HG03097 (cell line): ENCODE data around the gene KHDC4.
"Not testable (repeated sequence)": the region's sequence is repeated elsewhere in the genome, so short reads cannot be mapped to it uniquely, and the experiment has no call there.

ENCODE experiments used
- ATAC-seq: cut with Tn5 transposase; IDR thresholded peaks from one replicate; pipeline ENCODE4 v1.9.1; 2021; ENCODE audit not compliant: unreplicated experiment, low FRiP score

Gene KHDC4

GRCh38 chr1:155942578-155943141, 8.4 kb upstream of the KHDC4 start:
- ATAC-seq: no peak

DNA sequence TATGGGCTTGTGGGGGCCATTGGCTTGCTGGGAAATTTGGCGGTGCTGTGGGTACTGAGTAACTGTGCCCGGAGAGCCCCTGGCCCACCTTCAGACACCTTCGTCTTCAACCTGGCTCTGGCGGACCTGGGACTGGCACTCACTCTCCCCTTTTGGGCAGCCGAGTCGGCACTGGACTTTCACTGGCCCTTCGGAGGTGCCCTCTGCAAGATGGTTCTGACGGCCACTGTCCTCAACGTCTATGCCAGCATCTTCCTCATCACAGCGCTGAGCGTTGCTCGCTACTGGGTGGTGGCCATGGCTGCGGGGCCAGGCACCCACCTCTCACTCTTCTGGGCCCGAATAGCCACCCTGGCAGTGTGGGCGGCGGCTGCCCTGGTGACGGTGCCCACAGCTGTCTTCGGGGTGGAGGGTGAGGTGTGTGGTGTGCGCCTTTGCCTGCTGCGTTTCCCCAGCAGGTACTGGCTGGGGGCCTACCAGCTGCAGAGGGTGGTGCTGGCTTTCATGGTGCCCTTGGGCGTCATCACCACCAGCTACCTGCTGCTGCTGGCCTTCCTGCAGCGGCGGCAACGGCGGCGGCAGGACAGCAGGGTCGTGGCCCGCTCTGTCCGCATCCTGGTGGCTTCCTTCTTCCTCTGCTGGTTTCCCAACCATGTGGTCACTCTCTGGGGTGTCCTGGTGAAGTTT, 7.8 kb upstream of the KHDC4 start:
- ATAC-seq: no peak

DNA sequence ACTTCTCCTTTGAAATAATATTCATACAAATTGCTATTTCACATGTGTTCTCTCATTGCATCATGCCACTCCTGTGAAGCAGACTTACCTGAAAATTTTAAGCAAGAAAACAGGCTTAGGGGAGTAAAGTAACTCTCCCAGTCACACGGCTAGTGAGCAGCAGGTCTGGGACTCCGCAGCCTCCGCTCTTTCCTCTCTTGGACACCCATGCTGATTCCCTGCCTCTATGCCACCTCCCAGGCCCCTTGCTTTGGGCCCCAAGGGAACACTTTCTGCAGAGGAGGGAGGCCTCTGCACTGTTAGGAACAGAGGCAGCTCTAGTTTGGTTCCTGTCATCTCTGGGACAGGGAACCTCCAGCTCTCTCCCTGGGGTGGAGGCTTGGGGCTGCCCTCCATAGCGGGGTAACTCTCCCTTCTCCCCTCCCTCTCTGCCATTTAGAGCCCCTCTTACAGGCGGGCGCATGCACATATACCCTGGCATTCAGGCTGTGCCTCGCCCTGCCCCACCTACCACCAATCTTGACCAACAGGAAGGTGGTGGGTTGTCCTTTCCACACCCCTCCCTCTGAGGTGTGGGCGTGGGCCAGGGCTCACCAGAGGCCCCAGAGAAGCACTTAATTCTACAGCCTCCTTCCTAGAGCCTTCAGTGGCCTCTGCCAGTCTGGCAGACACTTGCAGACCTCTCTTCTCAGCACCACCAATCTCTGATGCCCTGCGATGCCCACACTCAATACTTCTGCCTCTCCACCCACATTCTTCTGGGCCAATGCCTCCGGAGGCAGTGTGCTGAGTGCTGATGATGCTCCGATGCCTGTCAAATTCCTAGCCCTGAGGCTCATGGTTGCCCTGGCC, 7.0 kb upstream of the KHDC4 start, which contains the start of gene RXFP4:
Gene RXFP4, plus strand, starts transcription at position 646 of the 852 bp plus-strand sequence. Its CDS starts 72 bp downstream, at position 718.
- ATAC-seq: no peak

DNA sequence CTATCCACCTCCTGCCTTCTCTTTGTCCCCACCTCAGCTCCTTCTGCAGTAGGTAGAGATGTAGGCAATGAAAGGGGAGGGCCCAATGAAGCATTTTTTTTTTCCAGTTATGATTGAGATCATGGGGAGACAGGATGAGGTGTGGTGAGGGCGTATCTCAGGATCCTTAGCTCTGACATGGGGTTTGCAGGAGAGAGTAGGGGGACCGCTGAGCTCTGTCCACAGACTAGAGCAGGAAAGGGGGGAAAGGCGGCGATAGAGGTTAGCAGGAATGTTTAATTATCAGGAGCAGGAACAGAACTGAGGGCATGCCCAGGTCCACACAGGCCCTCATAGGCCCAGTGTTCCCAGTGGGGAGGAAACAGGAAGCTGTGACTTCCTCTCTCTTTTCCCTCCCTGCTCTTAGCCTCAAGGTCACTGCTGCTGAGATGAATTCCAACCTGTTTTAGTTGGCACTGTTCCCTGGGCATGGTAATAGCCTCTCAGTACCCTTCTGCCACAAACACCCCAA, 6.3 kb upstream of the KHDC4 start:
- ATAC-seq: no peak

DNA sequence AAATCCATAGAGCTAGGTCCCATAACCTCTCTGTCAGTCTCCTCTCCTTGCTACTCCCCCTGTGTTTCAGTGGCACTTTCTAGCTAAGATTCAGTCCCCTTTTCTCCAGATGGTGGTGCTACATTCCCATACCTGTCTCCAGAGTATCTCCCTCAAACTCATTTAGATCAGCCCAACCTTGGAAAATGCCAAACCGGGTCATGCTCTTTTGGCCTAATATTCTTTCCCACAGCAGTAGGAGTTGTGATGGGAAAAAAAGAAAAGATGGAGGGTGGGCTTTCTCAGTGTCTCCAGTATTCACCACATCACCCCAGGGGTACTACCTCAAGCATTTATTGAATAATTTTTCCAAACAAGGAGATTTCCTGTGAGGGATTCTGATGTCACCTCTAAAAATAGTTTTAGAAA, 4.0 kb upstream of the KHDC4 start:
- no peak for ATAC-seq

DNA sequence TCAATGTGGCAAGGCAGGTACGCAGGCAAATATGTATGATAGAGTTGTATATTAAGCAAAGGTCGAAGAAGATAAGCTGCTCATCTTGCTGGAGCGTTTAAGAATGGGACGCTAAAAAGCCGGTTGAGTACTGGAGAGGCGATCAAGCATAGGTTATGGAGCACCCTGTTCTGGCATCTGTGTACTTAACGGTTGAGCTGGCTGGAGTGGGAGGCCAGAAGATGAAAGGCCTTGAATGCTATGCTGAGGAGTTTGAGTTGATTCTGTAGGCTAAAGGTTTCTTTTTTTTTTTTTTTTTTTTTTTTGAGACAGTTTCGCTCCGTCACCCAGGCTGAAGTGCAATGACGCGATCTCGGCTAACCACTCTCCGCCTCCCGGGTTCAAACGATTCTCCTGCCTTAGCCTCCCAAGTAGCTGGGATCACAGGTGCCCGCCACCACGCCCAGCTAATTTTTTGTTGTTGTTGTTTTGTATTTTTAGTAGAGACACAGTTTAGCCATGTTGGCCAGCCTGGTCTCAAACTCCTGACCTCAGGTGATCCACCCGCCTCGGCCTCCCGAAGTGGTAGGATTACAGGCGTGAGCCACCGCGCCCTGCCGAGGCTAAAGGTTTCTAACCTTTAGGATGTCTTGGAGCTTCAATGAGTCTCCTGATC, 850 bp upstream of the KHDC4 start:
- no peak for ATAC-seq

- ATAC-seq: no peak
These were observed 569 bp downstream of the KHDC4 start for GRCh38 chr1:155933591-155934096.

DNA sequence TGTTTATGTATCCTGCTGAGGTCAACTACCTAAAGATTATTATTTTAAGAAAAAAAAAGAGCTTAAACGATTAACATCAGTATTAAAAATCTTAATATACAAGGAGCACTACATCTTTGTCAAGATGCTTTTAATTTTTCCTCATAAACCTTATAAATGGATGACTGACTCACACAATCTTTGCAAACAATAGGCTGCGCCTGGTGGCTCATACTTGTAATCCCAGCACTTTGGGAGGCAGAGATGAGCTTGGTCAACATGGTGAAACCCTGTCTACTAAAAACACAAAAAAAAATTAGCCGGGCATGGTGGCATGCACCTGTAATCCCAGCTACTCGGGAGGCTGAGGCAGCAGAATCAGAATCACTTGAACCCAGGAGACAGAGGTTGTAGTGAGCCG, 1.7 kb downstream of the KHDC4 start:
- ATAC-seq: no peak

- ATAC-seq: no peak
These were observed 2.1 kb downstream of the KHDC4 start for GRCh38 chr1:155932081-155932480.

GRCh38 chr1:155931332-155932038, 2.7 kb downstream of the KHDC4 start:
- ATAC-seq: no peak

DNA sequence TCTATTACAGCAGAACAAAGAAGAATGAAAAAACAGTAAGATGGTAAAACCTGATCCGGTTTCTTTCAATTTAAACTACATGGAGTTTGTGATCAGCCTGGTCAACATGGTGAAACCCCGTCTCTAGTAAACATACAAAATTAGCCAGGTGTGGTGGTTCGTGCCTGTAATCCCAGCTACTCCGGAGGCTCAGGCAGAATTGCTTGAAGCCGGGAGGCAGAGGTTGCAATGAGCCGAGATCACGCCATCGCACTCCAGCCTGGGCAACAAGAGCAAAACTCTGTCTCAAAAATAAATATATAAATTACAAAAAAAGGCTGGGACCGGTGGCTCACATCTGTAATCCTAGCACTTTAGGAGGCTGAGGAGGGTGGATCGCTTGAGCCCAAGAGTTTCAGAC, 3.5 kb downstream of the KHDC4 start:
- ATAC-seq: not testable (repeated sequence)

DNA sequence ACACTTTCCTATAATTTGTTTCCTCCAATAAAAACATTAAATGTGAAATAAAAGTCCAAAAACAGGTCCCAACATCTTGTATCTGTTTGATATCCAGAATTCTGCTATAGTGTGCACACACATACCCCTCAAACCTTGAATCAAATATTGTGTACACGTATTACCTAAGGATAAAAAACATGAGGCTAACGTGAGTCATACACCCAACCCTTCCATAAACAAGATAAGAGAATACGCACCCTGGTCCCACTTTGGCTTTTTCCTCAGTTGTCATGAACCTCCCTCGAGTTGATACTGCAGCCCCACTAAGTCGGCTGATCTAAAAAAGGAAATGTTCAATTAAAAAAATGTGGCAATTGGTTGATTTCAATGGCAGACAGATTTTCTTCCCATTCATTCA, 5.2 kb downstream of the KHDC4 start:
- ATAC-seq: no peak

DNA sequence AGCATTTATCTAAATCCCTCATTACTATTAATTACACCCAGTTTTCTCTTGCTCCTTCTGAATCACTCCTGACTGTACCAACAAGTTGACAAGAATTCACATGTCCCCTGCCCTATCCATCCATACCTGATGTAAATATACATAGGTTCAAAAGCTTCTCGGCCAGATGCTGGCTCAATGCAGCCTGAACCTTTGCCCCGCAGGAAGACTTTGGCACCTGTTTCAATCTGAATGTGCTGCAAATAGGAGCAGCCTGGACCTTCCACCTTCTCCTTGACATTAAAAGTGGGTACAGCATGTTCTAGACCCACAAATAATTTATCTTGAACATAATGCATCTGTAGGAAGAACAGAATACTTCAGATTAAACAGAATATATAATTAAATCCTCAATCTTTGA, 8.7 kb downstream of the KHDC4 start:
- ATAC-seq: no peak

GRCh38 chr1:155920717-155921116, 13.5 kb downstream of the KHDC4 start:
- ATAC-seq: no peak

DNA sequence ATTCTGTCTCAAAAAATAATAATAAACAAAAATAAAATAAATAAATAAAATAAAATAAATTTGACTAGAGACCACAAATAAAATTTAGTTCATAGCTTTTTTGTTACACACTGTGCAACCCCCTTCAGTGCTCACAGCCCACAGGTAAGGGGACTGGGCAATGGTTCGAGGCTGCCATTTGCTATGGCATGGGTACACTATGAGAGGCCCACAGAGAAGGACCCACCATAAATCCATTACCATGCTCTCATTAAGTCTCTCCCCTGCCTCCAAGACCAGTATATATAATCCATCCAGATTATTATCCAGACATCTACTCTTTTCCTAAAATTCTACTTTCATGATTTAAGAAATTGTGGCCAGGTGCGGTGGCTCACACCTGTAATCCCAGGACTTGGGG, 14.4 kb downstream of the KHDC4 start:
- no peak for ATAC-seq

GRCh38 chr1:155918660-155919059, 15.6 kb downstream of the KHDC4 start:
- ATAC-seq: no peak

DNA sequence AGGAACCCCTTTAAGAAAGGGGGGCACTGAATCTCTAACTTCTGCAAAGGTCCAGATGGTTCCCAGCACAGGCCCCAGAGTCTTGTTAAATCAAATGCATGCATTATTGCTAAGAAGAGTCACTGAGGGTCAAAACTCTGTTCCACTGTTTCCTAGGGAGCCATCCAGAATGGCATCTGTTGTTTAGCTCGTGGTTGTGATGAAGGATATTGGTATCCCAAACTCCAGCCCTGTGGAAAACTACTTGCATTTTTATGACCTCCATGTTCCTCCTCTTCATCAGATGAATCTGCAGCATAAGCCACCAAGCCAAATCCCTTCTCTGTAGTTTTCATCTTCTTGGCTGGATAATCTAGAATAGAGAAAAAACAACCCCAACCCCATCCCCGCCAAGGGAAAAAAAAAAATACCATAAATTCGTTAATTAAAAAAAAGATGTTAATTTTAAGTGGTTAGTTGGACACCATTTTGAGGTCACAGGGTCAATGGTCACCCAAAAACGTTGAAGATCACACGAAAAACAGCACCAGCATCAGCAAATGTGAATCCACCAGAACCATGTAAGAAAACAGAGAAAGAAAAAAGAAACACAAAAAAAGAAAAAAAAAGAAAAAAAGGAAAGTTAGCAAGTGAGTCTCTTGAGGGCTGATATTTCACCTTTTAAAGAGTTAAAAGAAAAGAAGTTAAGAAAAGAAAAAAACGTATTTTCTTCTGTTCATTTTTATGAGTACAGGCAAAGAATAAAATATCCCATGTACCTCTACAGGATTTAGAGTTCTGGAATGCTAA, 20.1 kb downstream of the KHDC4 start:
- no peak for ATAC-seq

- no peak for ATAC-seq
These were observed 22.1 kb downstream of the KHDC4 start for GRCh38 chr1:155912056-155912536.
